ENCODE results near the gene KRTAP9-6.

GRCh38 chr17:41304091-41304490 lies 38.9 kb downstream of the KRTAP9-6 start:
- no peak for TF ChIP-seq CTCF (IDR thresholded peaks at IDR 0.05; ENCODE audit: insufficient read depth, low read depth, low read length)
- no peak for TF ChIP-seq EZH2 (IDR thresholded peaks at IDR 0.05; ENCODE audit: insufficient read depth, low read length)

Data from astrocyte (in vitro differentiated cells and primary cell).